HepG2 (cell line): ENCODE data around the gene SHISA9. TPM values are rescaled to one million over a fixed set of nuclear protein-coding genes. Genes with fewer than 3 reads are reported as not detected.

ENCODE experiments used
- ATF3 ChIP-seq: sonication (generic); formaldehyde crosslinking; IDR thresholded peaks from 2 replicates; pipeline ENCODE4 v1.4.0; 2020; ENCODE audit warnings: missing genetic modification reagents
- BCL6 ChIP-seq: IDR thresholded peaks from 2 replicates; pipeline ENCODE4 v1.6.1; 2016; ENCODE audit warnings: missing genetic modification reagents, missing compliant biosample characterization
- FOXK1 ChIP-seq: sonication (generic); formaldehyde crosslinking; IDR thresholded peaks from 2 replicates; pipeline ENCODE4 v1.4.0; 2020; ENCODE audit warnings: low read depth, missing genetic modification reagents, borderline replicate concordance
- FOXK2 ChIP-seq: fragments of 450-650 bp; IDR thresholded peaks from 2 replicates; pipeline ENCODE4 v1.6.1; 2016
- HDAC2 ChIP-seq: sonication (generic); formaldehyde crosslinking; IDR thresholded peaks from 2 replicates; pipeline ENCODE4 v1.4.0; 2020; ENCODE audit warnings: missing genetic modification reagents
- HOXA3 ChIP-seq: sonication (generic); formaldehyde crosslinking; IDR thresholded peaks from 2 replicates; pipeline ENCODE4 v1.5.0; 2020; ENCODE audit warnings: missing genetic modification reagents
- HOXA5 ChIP-seq: sonication (generic); formaldehyde crosslinking; IDR thresholded peaks from 2 replicates; pipeline ENCODE4 v1.4.0; 2020; ENCODE audit warnings: missing genetic modification reagents
- JUND ChIP-seq: sonication (generic); formaldehyde crosslinking; IDR thresholded peaks from 2 replicates; pipeline ENCODE4 v1.8.0; 2022; ENCODE audit warnings: mild to moderate bottlenecking, missing genetic modification reagents
- MIXL1 ChIP-seq: IDR thresholded peaks from 2 replicates; pipeline ENCODE4 v1.6.1; 2016
- NFIB ChIP-seq: sonication (generic); formaldehyde crosslinking; IDR thresholded peaks from 2 replicates; pipeline ENCODE4 v1.9.0; 2021; ENCODE audit warnings: missing genetic modification reagents, mild to moderate bottlenecking, borderline replicate concordance
- NFYC ChIP-seq: IDR thresholded peaks from 2 replicates; pipeline ENCODE4 v1.6.1; 2016; ENCODE audit warnings: missing genetic modification reagents, missing compliant biosample characterization
- NR1H2 ChIP-seq: sonication (generic); formaldehyde crosslinking; IDR thresholded peaks from 2 replicates; pipeline ENCODE4 v1.8.1; 2022; ENCODE audit warnings: low read depth, missing genetic modification reagents, borderline replicate concordance
- RARA ChIP-seq: IDR thresholded peaks from 2 replicates; pipeline ENCODE4 v1.6.1; 2016; ENCODE audit warnings: missing genetic modification reagents, missing compliant biosample characterization
- REST ChIP-seq, 2 experiments: IDR thresholded peaks; 2 replicates each; pipeline ENCODE4 v1.6.1; 2011 to 2012; ENCODE audit warnings: low read length in 2 of 2, borderline replicate concordance in 1 of 2, low read depth in 1 of 2, mild to moderate bottlenecking in 1 of 2, moderate library complexity in 1 of 2
- SMARCE1 ChIP-seq: fragments of 450-650 bp; IDR thresholded peaks from 2 replicates; pipeline ENCODE4 v1.6.1; 2017; ENCODE audit warnings: borderline replicate concordance
- ZFP1 ChIP-seq: IDR thresholded peaks from 2 replicates; pipeline ENCODE4 v1.6.1; 2016
- ZNF3 ChIP-seq: IDR thresholded peaks from 2 replicates; pipeline ENCODE4 v1.7.0; 2017; ENCODE audit warnings: inconsistent platforms
- polyA plus RNA-seq, 8 experiments: library from polyadenylated mRNA; depleted of rRNA in 3 of 8; stranded (reverse) in 7 of 8; unstranded in 1 of 8; fragments of >200 nt; fragmentation: Illumina TruSeq in 4 of 8; extraction: Trizol in 4 of 8; gene quantifications; 2 replicates each; pipeline versions ENCODE4 v1.2.1 to v1.2.3, GENCODE V29; 2011 to 2016; ENCODE audit warnings: low read depth in 4 of 8, missing spikeins in 1 of 8, mixed read lengths in 1 of 8; ENCODE audit not compliant: insufficient read depth in 1 of 8
- total RNA-seq, 5 experiments: library from RNA; depleted of rRNA; stranded (reverse); fragments of >200 nt; fragmentation: Illumina TruSeq; extraction: Trizol; gene quantifications; 2 replicates each; pipeline ENCODE4 v1.2.3, GENCODE V29; 2016; ENCODE audit warnings: low read depth in 1 of 5
- TF ChIP-seq, protein P1 (sequence below): sonication (generic); formaldehyde crosslinking; IDR thresholded peaks from 2 replicates; pipeline ENCODE4 v1.5.0; 2020; ENCODE audit warnings: missing genetic modification reagents
- TF ChIP-seq, protein P2 (sequence below): sonication (generic); formaldehyde crosslinking; IDR thresholded peaks from 2 replicates; pipeline ENCODE4 v1.5.1; 2020; ENCODE audit warnings: missing genetic modification reagents, mild to moderate bottlenecking, borderline replicate concordance
- TF ChIP-seq, protein P3 (sequence below): sonication (generic); formaldehyde crosslinking; IDR thresholded peaks from 2 replicates; pipeline ENCODE4 v1.4.0; 2020; ENCODE audit warnings: mild to moderate bottlenecking, missing genetic modification reagents
- TF ChIP-seq, protein P4 (sequence below): IDR thresholded peaks from 2 replicates; pipeline ENCODE4 v1.4.0; 2020; ENCODE audit warnings: mild to moderate bottlenecking, missing genetic modification reagents

SHISA9 gene
- total and polyA plus RNA-seq, 2 of the 13 experiments (the other 11 are each of a cell fraction or from before 2014, with no cell fraction given), result 0.01 TPM; not detected in 1

GRCh38 chr16:13245713-13246377 is 344.4 kb downstream of the SHISA9 start (continued):
- TF ChIP-seq, protein P1, sequence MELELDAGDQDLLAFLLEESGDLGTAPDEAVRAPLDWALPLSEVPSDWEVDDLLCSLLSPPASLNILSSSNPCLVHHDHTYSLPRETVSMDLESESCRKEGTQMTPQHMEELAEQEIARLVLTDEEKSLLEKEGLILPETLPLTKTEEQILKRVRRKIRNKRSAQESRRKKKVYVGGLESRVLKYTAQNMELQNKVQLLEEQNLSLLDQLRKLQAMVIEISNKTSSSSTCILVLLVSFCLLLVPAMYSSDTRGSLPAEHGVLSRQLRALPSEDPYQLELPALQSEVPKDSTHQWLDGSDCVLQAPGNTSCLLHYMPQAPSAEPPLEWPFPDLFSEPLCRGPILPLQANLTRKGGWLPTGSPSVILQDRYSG, result no peak
- TF ChIP-seq, protein P2, sequence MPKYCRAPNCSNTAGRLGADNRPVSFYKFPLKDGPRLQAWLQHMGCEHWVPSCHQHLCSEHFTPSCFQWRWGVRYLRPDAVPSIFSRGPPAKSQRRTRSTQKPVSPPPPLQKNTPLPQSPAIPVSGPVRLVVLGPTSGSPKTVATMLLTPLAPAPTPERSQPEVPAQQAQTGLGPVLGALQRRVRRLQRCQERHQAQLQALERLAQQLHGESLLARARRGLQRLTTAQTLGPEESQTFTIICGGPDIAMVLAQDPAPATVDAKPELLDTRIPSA (CRISPR knock-in tag), result no peak
- TF ChIP-seq FOXK2, result no peak
- no peak for TF ChIP-seq ATF3 (CRISPR knock-in tag)
- peak; percentile 59; the same call in 1 of the 2 replicates for TF ChIP-seq SMARCE1
- peak; percentile 37; the same call in 1 of the 2 replicates for TF ChIP-seq JUND (CRISPR knock-in tag)
- TF ChIP-seq ZNF3 (CRISPR knock-in tag), result peak; percentile 79; the same call in 1 of the 2 replicates
- TF ChIP-seq, protein P3, sequence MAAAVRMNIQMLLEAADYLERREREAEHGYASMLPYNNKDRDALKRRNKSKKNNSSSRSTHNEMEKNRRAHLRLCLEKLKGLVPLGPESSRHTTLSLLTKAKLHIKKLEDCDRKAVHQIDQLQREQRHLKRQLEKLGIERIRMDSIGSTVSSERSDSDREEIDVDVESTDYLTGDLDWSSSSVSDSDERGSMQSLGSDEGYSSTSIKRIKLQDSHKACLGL (CRISPR knock-in tag), result no peak
- TF ChIP-seq NR1H2, result no peak
- TF ChIP-seq HDAC2 (CRISPR knock-in tag), result peak; percentile 75; the same call in 1 of the 2 replicates
- TF ChIP-seq RARA (CRISPR knock-in tag), result peak; percentile 76
- TF ChIP-seq, protein P4, sequence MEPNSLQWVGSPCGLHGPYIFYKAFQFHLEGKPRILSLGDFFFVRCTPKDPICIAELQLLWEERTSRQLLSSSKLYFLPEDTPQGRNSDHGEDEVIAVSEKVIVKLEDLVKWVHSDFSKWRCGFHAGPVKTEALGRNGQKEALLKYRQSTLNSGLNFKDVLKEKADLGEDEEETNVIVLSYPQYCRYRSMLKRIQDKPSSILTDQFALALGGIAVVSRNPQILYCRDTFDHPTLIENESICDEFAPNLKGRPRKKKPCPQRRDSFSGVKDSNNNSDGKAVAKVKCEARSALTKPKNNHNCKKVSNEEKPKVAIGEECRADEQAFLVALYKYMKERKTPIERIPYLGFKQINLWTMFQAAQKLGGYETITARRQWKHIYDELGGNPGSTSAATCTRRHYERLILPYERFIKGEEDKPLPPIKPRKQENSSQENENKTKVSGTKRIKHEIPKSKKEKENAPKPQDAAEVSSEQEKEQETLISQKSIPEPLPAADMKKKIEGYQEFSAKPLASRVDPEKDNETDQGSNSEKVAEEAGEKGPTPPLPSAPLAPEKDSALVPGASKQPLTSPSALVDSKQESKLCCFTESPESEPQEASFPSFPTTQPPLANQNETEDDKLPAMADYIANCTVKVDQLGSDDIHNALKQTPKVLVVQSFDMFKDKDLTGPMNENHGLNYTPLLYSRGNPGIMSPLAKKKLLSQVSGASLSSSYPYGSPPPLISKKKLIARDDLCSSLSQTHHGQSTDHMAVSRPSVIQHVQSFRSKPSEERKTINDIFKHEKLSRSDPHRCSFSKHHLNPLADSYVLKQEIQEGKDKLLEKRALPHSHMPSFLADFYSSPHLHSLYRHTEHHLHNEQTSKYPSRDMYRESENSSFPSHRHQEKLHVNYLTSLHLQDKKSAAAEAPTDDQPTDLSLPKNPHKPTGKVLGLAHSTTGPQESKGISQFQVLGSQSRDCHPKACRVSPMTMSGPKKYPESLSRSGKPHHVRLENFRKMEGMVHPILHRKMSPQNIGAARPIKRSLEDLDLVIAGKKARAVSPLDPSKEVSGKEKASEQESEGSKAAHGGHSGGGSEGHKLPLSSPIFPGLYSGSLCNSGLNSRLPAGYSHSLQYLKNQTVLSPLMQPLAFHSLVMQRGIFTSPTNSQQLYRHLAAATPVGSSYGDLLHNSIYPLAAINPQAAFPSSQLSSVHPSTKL (CRISPR knock-in tag), result peak; percentile 93
- peak; percentile 9; the same call in 1 of the 2 replicates for TF ChIP-seq NFYC (CRISPR knock-in tag)
- TF ChIP-seq ZFP1 (CRISPR knock-in tag), result no peak; the same call in 1 of the 2 replicates
- TF ChIP-seq HOXA5 (CRISPR knock-in tag), result peak; percentile 60
- peak; percentile 57; the same call in 1 of the 2 replicates for TF ChIP-seq HOXA3 (CRISPR knock-in tag)
- TF ChIP-seq MIXL1, result peak; percentile 100
- no peak for TF ChIP-seq NFIB (CRISPR knock-in tag)
- peak in 1 of 2 experiments; percentile 51; a peak in 2 of 4 replicates for TF ChIP-seq REST (IDR thresholded peaks at IDR 0.05; ENCODE audit: borderline replicate concordance in 1 of 2, low read depth in 1 of 2, low read length in 2 of 2)
- peak; percentile 70; the same call in 1 of the 2 replicates for TF ChIP-seq FOXK1 (CRISPR knock-in tag)
- peak; percentile 77 for TF ChIP-seq BCL6 (CRISPR knock-in tag)
